Stimulated activated CD8-positive, alpha-beta memory T cell treated with anti-CD3 and anti-CD28 coated beads, Interleukin-4, amount 100 ng/mL, for 4 hours (primary cell): ENCODE results near the gene SLC41A1.
A peak's percentile ranks its signal among the peaks of the same experiment; 100 is the strongest.
"Not testable (repeated sequence)": the region's sequence is repeated elsewhere in the genome, so short reads cannot be mapped to it uniquely, and the experiment has no call there.

Source experiments
- DNase-seq, 2 donors: peaks; one replicate each; pipeline ENCODE4 v3.0.0-alpha.2; 2020; ENCODE audit warnings: low read depth in 2 of 2, low spot score in 1 of 2

Gene SLC41A1

GRCh38 chr1:205812878-205813754 lies at the start of gene SLC41A1:
Gene SLC41A1 (minus strand): TSS chr1:205813198. CDS start chr1:205810441, 2,757 bp downstream.
- DNase-seq, result peak; percentile 78 to 87

DNA sequence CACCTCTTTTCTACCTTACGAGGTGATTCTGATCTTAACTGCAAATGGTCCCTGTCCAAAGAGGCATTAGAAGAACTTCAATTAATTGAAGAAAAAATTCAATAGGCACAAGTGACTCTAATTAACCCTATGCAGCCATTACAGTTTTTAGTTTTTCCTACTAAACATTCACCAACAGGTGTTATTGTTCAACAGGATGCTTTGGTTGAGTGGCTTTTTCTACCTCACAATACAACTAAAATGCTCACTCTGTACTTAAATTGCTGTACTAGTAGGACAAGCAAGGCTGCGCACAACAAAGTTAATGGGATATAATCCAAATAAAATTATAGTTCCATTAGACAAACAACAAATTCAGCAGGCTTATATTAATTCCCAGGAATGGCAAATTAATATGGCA lies 48.5 kb upstream of the SLC41A1 start:
- no peak for DNase-seq

GRCh38 chr1:205858141-205858961 lies 45.4 kb upstream of the SLC41A1 start:
- DNase-seq, result no peak

GRCh38 chr1:205857501-205857900 lies 44.5 kb upstream of the SLC41A1 start:
- not testable (repeated sequence) for DNase-seq

GRCh38 chr1:205856433-205856832 lies 43.4 kb upstream of the SLC41A1 start:
- no peak for DNase-seq

- no peak for DNase-seq
These were observed 40.0 kb upstream of the SLC41A1 start for GRCh38 chr1:205852969-205853368.

DNA sequence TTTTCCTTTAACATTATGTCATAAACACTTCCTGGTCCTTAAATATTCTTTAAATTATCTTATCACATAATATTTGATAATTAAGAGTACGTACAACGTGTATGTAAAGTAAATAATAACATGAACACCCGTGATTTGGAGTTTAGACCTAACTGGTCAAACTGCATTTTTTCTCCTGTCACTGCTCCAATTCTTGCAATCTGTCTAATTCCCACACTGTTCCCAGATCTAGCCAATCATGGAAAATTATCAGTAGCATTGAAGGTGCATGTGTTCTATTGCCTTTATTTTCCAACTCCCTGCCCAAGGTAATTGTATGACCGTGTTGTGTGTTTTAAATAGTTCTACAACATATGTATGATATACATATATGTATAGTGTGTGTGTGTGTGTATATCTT lies 39.0 kb upstream of the SLC41A1 start:
- DNase-seq, result no peak

GRCh38 chr1:205849619-205850355 lies 36.8 kb upstream of the SLC41A1 start, which contains the start of gene PM20D1:
Gene PM20D1 (minus strand): TSS chr1:205850132. CDS start chr1:205850072, 60 bp downstream.
- peak; percentile 51 to 72 for DNase-seq

- no peak for DNase-seq
These were observed 30.2 kb upstream of the SLC41A1 start for GRCh38 chr1:205843036-205843859.

- no peak for DNase-seq
These were observed 29.2 kb upstream of the SLC41A1 start for GRCh38 chr1:205842229-205842628.

GRCh38 chr1:205840146-205840923 lies 27.3 kb upstream of the SLC41A1 start:
- DNase-seq, result no peak

GRCh38 chr1:205837382-205837970 lies 24.5 kb upstream of the SLC41A1 start:
- DNase-seq, result no peak

DNA sequence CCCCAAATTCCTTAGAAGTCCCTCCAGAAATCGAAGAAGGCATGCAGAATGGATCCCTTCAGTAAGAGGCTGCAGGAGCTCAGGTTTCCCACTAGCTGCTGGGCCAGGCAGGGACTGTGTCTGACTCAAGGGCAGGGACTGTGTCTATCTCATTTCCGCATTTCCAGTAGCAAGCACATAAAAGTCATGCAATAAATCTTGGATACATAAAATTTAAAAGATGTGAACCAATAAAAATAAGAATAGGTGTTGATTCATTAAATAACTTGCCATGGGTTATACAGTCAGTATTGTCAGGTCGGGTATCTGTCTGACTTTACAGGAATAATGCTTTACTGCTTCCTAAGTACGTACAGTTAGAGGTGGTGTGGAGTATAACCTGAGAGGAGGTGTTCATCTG lies 21.8 kb upstream of the SLC41A1 start:
- DNase-seq, result no peak

DNA sequence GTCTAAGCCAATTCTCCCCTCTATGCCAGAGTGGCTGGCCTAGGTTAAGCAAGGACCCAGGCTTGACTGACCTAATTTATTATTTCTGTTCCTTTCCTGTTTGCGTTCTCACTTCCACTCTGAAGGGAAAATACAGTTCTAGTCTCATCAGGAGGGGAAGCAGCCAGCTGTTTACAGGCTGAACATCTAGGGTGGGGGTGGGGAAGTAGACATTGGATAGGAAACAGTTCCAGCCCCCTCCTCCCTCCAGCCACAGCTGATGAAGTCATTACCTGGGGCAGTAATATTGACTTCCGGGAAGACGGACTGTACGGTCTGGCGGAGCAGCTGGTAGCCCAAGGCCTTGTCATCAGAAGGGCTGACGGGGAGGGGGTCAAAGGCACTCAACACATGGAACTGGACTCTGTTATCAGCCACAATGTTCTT lies 19.3 kb upstream of the SLC41A1 start:
- DNase-seq, result no peak

DNA sequence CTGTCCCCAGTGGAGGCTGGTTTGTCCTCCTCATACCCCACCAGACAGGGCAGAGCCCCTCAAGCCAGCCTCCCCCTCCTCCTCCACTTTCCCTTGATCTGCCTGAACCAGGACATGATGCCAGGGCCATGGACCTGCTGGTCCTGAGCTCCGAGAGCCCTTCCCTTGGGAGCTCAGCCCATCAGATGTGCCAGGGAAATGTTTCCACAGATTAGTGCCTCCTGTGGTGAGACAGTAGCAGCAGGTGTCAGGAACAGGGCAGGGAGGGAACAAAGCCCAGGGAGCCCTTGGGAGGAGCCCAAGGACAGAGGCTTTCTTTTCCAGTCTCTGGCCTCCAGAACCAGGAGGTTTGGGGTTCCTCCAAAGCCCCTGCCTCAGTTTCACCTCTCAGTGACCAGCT lies 14.6 kb upstream of the SLC41A1 start:
- no peak for DNase-seq

GRCh38 chr1:205826995-205827394 lies 14.0 kb upstream of the SLC41A1 start:
- DNase-seq, result no peak

DNA sequence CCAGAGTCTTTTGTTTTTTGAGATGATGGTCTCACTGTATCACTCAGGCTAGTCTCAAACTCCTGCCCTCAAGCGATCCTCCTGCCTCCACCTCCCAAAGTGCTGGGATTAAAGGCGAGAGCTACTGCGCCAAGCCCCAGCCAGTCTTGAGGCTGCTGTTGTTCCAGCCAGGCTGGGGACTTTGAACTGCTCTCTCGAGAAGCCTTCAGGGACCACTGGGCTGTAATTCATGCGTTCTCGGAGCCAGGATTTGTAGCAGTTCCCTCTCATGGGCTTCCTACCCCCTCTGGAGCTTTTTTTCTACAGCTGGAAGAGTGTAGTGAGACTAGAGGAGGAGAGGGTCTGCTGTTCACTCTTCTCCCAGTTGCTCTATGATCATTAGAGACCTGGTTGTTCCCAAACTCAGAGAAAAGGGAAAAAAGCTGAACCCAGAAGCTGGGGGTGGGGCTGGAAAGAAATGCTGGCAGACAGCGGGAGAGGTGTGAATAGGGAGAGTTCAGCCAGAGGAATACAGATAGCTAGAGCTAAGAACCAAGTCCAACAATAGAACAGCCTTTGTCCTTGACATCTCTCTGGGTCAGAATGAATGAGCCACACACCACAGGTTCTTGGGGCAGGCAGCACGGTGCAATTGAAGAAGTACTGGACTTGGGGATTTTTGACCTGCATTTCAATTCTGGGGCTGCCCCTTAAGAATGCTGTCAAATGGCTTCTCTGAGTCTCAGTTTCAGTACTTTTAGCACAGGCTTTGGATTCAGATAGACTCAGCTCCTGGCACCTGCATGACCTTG lies 13.2 kb upstream of the SLC41A1 start:
- no peak for DNase-seq

- DNase-seq, result no peak
These were observed 11.2 kb upstream of the SLC41A1 start for GRCh38 chr1:205824180-205824579.
